Stimulated activated CD8-positive, alpha-beta memory T cell treated with anti-CD3 and anti-CD28 coated beads, Interleukin-12 subunit alpha, Interleukin-12 subunit beta, amount 100 ng/mL, for 4 hours (primary cell): ENCODE results near the gene SKP1.
A peak's percentile ranks its signal among the peaks of the same experiment; 100 is the strongest.
"Not testable (repeated sequence)": the region's sequence is repeated elsewhere in the genome, so short reads cannot be mapped to it uniquely, and the experiment has no call there.

ENCODE experiments used
- DNase-seq: peaks from one replicate; pipeline ENCODE4 v3.0.0-alpha.2; 2020; ENCODE audit warnings: low read depth

SKP1 gene

DNA sequence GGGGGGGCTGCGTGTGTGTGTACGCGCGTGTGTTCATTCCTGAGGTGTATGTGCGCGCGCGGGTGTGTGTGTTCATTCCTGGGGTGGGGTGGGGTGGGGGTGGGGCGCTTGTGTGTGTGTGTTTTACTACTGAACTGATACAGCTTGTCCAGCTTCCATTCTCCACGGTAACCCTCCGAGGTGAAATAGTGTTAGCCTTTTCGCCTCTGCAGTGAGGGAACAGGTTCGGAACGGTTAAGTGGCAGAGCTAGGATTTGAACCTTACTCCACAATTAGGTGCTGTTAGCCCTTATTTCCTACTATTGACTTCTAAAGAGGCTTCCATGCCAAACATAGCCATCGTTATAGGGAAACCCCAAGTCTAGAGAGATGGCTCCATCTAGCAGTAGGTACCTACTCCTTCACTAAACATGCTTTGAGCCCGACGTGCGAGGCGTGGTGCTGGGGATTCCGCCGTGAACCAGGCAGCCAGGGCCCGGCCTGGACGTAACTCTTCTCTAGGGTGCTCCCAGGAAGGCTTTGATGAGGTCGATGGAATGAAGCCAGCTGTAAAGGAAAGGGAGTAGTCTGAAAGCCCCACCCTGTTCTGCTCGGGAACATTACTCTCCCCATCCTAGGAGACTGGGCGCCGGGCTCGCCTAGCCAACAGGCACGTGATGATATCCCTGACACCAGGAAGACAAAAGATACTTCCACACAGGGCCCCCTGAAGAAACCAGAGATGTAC, 782 bp upstream of the SKP1 start:
- no peak for DNase-seq

DNA sequence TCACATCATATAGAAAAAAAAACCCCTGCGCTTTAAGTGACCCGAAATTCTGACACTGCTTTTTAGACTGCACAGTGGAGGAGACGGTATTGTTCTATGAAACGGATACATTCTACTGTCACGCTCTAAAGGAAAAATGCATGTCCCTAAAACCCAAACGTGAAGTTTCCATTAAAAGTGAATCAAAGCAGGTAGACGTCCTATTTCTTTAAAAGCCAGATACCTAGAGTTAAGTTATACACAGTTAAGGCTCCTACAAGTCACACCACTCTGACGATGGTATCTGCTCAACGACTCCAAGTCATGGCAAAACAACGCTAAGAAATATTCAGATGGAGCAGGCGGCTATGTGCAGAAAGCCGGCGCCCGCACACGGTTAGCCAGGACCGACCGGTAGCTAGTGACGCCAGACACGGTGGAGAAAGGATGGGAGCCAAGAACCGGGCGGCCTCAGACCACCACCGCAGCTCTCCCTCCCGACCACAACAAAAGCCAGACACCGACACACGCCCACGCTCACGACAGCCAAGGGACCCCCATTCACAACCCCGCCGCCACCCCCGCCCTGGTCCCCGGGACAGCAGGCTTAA, 734 bp downstream of the SKP1 start:
- no peak for DNase-seq

DNA sequence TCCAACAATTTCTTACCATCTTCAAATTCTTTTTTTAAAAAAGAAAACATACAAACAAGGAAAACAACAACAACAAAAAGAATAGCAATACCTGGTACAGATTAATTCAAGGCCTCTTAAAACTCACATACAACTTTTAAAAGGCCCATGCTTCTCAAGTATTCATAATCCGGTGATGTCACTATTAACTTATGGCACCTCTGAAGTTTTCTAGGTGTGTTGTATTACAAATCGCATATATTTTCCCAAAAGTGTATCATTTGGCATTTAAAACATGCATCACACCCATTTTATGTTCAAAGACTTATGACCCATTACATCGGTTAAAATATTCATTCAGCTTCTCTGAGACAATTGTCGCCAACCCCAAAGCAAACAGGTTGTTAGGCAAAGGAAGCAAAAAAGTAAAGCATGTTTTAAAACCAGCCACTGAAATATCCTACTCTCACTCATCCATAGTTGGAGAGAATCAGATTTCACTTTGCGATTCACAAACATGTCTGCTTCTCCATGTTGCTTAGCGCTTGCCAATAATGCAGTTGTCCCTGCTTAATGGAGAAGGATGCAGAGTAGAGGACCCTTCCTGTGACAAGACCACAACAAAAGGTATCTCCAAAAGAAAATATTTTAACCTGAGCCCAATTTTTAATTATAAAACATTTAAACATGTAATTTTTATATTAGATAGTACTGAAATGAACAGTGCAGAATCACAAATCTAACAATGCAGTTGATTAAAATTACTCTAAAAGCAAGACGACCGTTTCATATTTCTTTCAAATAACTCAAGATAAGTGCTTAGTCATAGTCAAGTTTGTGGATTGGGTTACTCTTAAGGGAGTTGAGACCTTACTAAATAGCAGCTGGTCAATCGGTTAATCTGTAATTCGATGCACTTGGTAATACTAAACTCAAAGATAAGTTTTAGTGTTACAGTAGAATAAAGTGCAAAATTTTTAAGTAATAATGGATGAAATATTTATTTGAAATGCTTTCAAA, 1.6 kb downstream of the SKP1 start:
- no peak for DNase-seq

DNA sequence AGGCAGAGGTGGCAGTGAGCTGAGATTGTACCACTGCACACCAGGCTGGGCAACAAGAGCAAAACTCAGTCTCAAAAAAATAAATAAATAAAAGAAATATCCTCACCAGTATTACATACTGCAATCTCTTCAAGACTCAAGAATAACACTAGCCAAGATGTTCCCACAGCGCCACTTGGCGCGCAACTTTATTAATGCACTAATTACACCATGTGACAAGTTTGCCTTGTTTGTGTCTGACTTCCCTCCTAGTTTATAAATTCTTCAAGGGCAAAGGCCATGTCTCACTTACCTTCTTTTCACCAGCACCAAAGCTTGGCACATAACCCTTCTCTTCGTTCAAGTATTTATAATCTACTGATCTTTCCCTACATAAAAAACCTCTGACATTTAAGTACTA, 4.8 kb downstream of the SKP1 start:
- no peak for DNase-seq

DNA sequence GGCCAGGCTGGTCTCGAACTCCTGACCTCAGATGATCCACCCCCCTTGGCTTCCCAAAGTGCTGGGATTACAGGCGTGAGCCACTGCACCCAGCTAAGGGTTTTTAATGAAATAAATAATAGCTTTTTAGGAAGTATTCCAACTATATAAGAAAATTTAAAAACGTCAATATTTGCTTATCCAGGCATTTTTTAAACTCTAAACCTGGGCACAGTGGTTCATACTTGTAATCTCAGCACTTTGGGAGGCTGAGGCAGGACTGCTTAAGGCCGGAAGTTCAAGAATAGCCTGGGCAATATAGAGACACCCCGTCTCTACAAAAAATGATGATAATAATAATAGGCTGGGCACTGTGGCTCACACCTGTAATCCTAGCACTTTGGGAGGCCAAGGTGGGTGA, 14.2 kb downstream of the SKP1 start:
- DNase-seq, result no peak

DNA sequence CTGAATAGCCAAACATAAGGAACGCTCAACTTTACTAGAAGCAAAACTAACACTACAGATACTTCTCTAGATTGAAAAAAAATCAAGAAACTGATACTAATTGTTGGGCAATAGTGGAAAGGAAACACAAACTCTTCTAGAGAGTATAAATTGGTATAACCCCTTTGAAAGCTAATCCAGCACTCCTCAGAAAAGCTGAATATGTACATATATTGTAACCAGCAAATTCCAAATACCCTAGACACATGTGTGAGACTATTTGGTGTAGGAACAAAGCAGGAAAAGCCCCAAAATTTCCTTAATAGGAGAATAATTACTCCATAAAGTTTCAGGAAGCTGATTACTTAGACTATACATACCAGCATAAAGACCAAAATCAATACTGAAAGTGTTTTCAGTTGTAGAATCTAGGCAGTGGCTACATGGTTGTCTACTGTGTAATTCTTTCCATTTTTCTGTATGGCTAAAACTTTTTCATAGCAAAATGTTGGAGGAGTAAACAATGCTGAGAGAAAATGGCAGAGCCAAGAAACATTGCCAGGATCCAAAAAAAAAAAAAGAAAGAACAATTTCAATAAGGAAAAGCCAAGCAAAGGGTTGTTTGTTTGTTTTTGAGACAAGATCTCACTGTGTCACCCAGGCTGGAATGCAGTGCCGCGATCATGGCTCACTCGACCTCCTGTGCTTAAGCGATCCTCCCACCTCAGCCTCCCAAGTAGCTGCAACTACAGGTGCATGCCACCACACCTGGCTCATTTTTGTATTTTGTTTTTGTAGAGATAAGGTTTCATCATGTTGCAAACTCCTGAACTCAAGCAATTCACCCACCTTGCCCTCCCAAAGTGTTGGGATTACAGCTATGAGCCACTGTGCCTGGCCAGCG, 15.0 kb downstream of the SKP1 start:
- no peak for DNase-seq

DNA sequence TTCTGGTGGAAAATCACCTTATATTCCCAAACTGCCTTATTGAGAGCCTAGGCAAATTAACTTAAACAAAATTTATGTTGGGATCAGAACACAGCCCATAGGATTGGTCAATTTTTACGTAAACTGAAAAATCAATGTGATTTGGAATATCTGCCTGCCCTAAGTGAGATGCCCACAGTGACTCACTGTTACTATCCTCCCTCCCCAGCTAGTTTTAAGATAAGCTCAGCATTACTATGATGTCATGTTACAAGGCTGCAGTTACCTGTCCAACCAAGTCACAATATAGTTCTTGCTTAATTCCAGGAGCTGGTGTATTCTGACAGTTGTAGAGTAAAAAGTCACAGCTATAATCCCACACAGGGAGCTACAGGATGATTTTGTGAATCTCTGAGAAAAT, 23.1 kb downstream of the SKP1 start:
- DNase-seq, result no peak

DNA sequence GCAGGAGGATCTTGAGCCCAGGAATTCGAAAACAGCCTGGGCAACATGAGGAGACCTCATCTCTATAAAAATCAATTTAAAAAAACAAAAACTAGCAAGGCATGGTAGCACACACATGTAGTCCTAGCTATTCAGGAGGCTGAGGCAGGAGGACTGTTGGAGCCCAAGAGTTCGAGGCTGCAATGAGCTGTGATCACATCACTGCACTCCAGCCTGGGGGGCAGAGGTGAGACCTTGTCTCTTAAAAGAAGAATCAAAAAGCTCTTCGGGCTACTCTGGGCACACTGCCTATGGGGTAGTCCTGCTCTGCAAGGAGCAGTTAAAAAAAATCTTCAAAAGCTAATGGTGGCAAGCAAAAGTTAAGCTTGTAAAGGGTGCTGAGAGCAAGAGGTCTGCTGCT, 23.5 kb downstream of the SKP1 start:
- no peak for DNase-seq

DNA sequence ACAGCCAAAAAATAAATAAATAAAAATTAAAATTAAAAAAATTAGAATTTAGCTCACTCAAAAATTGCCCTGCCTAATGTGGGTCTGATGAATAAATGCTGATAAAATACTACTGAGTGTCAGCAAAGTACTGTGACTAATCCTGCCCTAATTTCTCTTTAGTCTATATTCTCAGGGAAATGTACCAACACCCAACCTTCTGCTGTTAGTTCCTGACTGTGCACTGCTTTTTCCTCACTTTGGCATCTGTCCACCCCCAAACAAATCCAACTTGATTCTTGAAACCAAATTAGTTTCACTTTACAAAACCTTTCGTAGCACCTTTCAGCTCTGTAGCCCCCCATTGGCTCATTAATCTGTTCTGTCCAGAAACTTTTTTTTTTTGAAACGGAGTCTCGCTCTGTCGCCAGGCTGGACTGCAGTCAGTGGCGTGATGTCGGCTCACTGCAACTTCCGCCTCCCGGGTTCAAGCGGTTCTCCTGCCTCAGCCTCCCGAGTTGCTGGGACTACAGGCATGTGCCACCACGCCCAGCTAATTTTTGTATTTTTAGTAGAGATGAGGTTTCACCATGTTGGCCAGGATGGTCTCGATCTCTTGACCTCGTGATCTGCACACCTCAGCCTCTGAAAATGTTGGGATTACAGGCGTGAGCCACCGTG, 24.4 kb downstream of the SKP1 start:
- not testable (repeated sequence) for DNase-seq

DNA sequence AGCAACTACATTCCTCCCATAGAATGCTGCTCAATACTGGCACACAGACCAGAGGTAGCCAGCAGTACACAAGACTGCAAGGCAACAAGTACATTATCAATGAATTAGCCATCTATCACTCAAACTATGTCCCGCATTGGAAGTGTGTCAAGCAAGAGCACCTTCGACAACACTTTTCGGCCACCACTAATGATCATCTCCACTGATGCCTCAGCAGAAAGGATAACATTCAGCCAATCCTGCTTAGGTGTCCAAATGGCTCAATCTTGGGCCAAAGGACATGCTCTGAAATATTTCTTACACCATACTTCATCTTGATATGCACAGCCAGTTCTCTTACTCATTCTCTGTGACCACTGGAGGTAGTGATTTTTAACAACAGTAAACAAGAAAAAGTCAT, 25.0 kb downstream of the SKP1 start:
- DNase-seq, result no peak

DNA sequence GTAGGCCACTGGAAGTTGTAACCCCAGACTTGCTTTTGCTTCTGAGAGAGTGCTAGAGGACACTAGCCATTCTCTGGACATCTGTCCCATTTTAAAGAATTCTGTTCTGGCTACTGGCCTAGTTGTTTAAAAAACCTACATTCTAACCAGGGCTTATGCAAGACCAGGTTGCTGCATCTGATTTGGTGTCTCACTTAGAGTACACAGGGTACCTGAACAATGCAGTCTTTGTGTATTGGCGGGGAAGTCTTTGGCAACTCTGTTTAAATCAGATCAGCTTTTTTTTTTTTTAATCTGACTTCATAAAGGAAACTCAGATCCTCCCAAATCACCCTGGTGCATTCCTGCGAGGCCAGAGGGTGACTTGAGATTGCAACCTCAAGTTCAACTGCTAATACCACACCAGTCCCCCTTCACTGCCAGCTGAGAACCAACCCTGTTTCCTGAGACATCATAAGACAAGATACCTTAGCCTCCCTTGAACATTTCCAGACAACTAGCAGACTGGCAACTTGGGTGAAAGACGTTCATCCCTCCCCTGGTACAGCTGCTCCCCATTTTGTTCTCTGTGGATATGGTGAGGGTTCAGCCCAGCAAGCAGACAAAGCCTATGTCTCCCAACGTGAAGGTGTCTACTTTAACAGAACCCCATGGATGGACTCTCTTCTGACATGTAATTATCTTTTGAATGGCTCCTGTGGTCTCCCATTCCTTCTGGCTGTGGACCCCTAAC, 27.0 kb downstream of the SKP1 start:
- no peak for DNase-seq

DNA sequence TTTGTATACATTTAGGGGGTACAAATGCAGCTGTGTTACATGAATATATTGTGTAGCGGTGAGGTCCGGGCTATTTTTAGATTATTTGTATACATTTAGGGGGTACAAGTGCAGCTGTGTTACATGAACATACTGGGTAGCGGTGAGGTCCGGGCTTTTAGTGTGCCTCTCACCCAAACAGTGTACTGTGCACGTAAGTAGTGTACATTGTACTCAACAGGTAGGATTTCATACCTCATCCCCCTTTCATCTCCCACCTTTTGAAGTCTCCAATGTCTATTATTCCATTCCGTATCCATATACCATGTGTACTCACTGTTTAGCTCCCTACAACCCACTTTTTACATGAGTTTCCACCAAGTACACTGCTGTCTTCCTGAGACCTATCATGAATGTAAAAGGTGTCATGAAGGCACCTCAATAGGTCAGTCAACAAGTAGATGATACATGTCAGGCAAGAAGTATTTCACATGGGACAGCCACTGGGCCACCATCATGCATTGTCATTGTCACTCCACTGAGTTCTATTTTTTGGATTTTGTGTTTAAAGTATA, 27.7 kb downstream of the SKP1 start:
- DNase-seq, result no peak

DNA sequence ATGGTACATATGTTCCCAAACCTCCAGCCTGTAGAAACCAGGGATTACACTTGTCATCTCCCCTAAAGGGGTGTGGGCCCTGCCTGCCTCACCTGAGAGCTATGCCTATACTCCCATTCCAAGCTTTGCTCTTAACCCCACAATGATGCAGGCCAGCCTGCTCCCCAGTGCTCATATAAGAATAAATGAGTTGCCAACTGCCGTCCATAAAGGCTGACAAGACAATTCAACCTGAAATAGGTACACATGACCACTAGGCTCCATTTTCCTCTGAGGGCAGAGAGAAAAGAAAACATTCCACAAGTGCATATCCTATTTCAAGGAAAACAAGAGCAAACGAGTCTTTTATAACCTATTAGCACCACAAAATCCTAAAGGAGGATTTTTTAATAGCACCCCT, 28.4 kb downstream of the SKP1 start:
- DNase-seq, result no peak

DNA sequence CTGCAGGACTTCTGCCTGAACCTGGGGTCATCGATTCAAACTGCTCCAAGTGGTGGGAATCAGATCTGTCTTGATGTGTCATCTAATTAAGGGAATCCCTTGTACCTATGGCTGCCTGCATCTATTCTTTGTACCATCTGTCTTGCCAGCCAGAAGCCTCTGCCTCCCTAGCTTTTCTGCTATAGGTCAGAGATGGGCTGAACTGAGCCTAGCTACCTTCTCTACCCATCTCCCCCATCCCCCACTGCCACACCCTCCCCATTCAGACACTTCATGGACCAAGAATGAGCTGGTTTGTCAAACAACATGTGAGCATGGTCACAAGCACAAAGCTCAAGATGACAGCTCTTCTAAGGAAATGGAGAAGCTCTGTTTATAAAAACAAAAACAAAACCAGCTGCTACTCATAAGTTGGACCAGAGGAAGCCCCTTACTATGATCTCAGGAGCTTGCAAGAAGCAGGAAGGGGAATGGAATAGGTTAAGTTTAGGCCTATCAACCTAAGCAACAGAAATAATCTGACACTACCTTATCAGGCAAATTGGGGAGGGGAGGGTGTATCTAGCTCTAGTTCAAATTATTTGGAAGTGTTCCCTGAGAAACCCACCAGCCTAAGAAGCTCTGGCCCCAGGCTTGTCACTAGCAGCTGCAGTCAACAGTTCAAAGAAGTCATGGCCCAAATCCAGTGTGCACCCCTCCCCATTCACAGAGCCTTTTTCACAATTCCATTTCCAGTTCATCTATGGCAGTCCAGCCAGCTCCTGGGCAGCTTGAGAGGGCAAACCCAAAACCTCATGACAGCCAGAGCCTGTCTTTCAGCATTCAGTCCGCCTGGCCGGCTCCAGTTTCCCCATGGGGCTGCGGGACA, 29.9 kb downstream of the SKP1 start:
- DNase-seq, result no peak

DNA sequence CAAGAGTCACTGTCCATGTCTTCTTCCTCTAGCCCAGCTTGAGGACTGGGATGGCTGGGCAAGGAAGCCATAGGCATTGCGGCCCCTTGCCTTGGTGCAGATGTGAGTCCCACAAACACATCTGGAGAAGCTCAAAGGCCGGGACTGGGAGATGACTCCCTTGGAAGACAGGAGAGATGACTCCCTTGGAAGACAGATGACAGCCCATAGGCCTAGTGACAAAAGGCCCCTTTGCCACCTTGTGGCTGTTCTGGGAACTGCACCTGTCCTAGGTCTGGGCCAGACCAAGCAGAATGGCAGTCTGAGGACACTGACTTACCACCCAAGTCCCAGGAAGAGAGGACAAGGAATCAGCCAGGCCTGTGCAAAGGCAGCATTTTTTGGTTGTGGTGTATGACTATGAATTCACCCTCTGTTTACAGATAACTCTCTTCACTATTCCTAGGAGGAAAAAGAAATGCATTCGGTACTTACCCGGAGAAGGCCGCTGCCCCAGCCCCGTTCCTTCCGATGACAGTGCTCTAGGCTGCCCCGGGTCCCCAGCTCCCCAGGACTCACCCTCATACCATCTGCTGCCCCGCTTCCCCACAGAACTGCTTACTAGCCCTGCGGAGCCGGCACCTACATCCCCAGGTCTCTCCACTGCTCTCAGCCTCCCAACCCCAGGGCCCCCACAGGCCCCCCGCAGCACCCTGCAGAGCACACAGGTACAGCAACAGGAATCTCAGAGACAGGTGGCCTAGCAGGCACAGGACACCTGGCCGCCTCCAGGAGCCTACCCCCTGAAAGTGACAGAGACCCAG, 30.8 kb downstream of the SKP1 start:
- DNase-seq, result peak; percentile 60

DNA sequence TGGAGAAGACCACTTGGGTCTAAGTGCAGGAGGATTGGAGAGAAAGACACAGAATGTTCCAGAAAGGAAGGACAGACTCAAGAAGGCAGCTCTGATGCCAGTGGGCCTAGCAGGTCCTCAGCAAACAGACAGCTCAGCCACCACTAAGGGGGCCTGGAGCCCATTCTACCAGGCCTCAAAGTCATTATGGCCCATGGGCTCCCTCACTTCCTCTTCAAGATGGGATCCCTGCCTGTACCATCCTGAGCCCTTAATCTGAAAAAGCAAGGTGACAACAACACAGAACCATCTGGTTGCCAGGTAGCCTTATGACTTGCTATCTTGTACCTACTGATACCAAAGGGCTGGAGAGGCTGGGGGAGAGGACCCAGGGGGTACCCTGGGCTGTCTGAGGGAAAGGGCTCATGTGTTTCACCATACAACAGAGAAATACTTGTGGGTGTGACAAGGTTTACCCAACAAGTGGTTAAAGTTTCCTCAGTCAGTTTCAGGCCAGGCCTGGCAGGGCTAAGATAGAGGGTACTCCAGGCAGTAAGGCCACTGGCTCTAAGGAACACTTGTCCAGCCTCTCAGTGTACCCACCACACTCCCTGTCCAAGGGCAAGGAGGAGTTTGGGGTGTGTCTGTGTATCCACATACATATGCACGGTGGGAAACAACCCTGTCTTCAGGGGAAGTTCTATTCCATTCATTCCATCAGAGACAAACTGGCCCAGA, 31.6 kb downstream of the SKP1 start:
- DNase-seq, result no peak
